Smooth muscle cell (in vitro differentiated cells): Measurements from ENCODE around the gene ACVR1C. TPM values are rescaled to one million over a fixed set of nuclear protein-coding genes. Genes with fewer than 3 reads are reported as not detected.
"Not testable (repeated sequence)": the region's sequence is repeated elsewhere in the genome, so short reads cannot be mapped to it uniquely, and the experiment has no call there.

Experiments
- DNase-seq: peaks from one replicate; lab custom pipeline; 2025; ENCODE audit not compliant: unreplicated experiment; lab: John Stamatoyannopoulos, UW
- H2AFZ ChIP-seq: fragments of 200-600 bp; sonication (generic); 2 replicates; pipeline ENCODE4 v1.6.0; 2016; ENCODE audit warnings: antibody characterized with exemption, low read depth, mild to moderate bottlenecking
- H3F3A ChIP-seq: fragments of 200-600 bp; sonication (generic); 2 replicates; pipeline ENCODE4 v1.6.0; 2017; ENCODE audit warnings: antibody characterized with exemption, low read depth
- H3K27ac ChIP-seq: fragments of 200-600 bp; sonication (generic); 2 replicates; pipeline ENCODE4 v1.5.1; 2016; ENCODE audit warnings: low read depth, mild to moderate bottlenecking
- H3K27me3 ChIP-seq: fragments of 200-600 bp; sonication (generic); 2 replicates; pipeline ENCODE4 v1.6.1; 2016; ENCODE audit warnings: low read depth, mild to moderate bottlenecking
- H3K36me3 ChIP-seq: fragments of 200-600 bp; sonication (generic); 2 replicates; pipeline ENCODE4 v1.5.1; 2016; ENCODE audit warnings: low read depth
- H3K4me1 ChIP-seq: fragments of 200-600 bp; sonication (generic); 2 replicates; pipeline ENCODE4 v1.5.1; 2016; ENCODE audit warnings: low read depth
- H3K4me2 ChIP-seq: fragments of 200-600 bp; sonication (generic); 2 replicates; pipeline ENCODE4 v1.6.0; 2016; ENCODE audit warnings: mild to moderate bottlenecking
- H3K4me3 ChIP-seq: fragments of 200-600 bp; sonication (generic); 2 replicates; pipeline ENCODE4 v1.5.1; 2016; ENCODE audit warnings: mild to moderate bottlenecking
- H3K79me2 ChIP-seq: fragments of 200-600 bp; sonication (generic); 2 replicates; pipeline ENCODE4 v1.6.0; 2016; ENCODE audit warnings: low read depth, mild to moderate bottlenecking
- H3K9ac ChIP-seq: fragments of 200-600 bp; sonication (generic); 2 replicates; pipeline ENCODE4 v1.6.0; 2016; ENCODE audit warnings: low read depth
- H3K9me3 ChIP-seq: fragments of 200-600 bp; sonication (generic); replicated peaks from 2 replicates; pipeline ENCODE4 v1.5.1; 2016; ENCODE audit warnings: low read depth
- H4K20me1 ChIP-seq: fragments of 200-600 bp; sonication (generic); 2 replicates; pipeline ENCODE4 v1.6.0; 2016; ENCODE audit warnings: low read depth
- CTCF ChIP-seq: fragments of 200-600 bp; sonication (generic); IDR thresholded peaks from 2 replicates; pipeline ENCODE4 v1.5.1; 2017; ENCODE audit warnings: borderline replicate concordance, mild to moderate bottlenecking, antibody characterized with exemption; ENCODE audit not compliant: insufficient read depth, poor library complexity, severe bottlenecking
- WGBS: methylation state at CpG from one replicate; pipeline ENCODE4 v1.1.7; 2016; ENCODE audit warnings: low lambda C conversion rate; 5-methylcytosine and 5-hydroxymethylcytosine counted together
- polyA plus RNA-seq: library from polyadenylated mRNA; unstranded; fragments of >200 nt; fragmentation: Nextera tagmentation; extraction: Ambion mirVana; gene quantifications from 2 replicates; pipeline ENCODE4 v1.2.1, GENCODE V29; 2016
- total RNA-seq: library from RNA; depleted of rRNA; stranded (reverse); fragments of >200 nt; gene quantifications from 2 replicates; pipeline ENCODE4 v1.2.3, GENCODE V29; 2014

Gene ACVR1C
- total and polyA plus RNA-seq, 2 experiments from 2014 or later: 0.36 TPM; not detected in 1

GRCh38 chr2:157526070-157526469 lies 102.6 kb downstream of the ACVR1C start:
- Histone ChIP-seq H3K9ac (no peak overlapping the region), H3F3A (no peaks in the 10 kb centered on the region), H3K36me3 (no peaks in the 10 kb centered on the region), H3K27me3 (peaks cover 7% of the 10 kb centered on the region), H3K4me2 (no peak overlapping the region), H2AFZ (no peak overlapping the region), H3K79me2 (no peaks in the 10 kb centered on the region), H3K4me1 (no peaks in the 10 kb centered on the region), H3K27ac (no peak overlapping the region), H4K20me1 (no peaks in the 10 kb centered on the region), H3K9me3 (no peaks in the 10 kb centered on the region), H3K4me3 (no peak overlapping the region)
- no peak for TF ChIP-seq CTCF
- DNase-seq: no peak
- WGBS: 93% methylated on average over 2 of the region's 2 CpGs

- Histone ChIP-seq H3K9me3 (no peaks in the 10 kb centered on the region), H3K4me3 (no peak overlapping the region), H2AFZ (no peak overlapping the region), H3K4me1 (no peaks in the 10 kb centered on the region), H3F3A (no peaks in the 10 kb centered on the region), H3K27me3 (peaks cover 7% of the 10 kb centered on the region), H3K4me2 (no peak overlapping the region), H4K20me1 (no peaks in the 10 kb centered on the region), H3K79me2 (no peaks in the 10 kb centered on the region), H3K36me3 (no peaks in the 10 kb centered on the region), H3K27ac (no peak overlapping the region), H3K9ac (no peak overlapping the region)
- no peak for DNase-seq
- 90% methylated on average over 4 of the region's 4 CpGs for WGBS
- TF ChIP-seq CTCF: no peak
Measured at GRCh38 chr2:157523270-157524247, 105.1 kb downstream of the ACVR1C start.

- H3K79me2 ChIP-seq, H3K27me3 ChIP-seq, H3K4me2 ChIP-seq, H3K9me3 ChIP-seq, H3F3A ChIP-seq, H3K9ac ChIP-seq, DNase-seq, H4K20me1 ChIP-seq, H3K36me3 ChIP-seq, H3K4me3 ChIP-seq, H2AFZ ChIP-seq, H3K27ac ChIP-seq, H3K4me1 ChIP-seq: not testable (repeated sequence)
- 74% methylated on average over 15 of the region's 15 CpGs for WGBS
Measured at GRCh38 chr2:157514966-157515365, 113.7 kb downstream of the ACVR1C start.

- no peak overlapping the region for H3K27ac ChIP-seq
- H3K9me3 ChIP-seq: no peaks in the 10 kb centered on the region
- H3K4me3 ChIP-seq: no peak overlapping the region
- H3K4me2 ChIP-seq: no peak overlapping the region
- H4K20me1 ChIP-seq: no peaks in the 10 kb centered on the region
- TF ChIP-seq CTCF: no peak
- H3K4me1 ChIP-seq: no peaks in the 10 kb centered on the region
- H3F3A ChIP-seq: no peaks in the 10 kb centered on the region
- no peak for DNase-seq
- no peaks in the 10 kb centered on the region for H3K27me3 ChIP-seq
- 78% methylated on average over 2 of the region's 2 CpGs for WGBS
- H3K9ac ChIP-seq: no peak overlapping the region
- H3K79me2 ChIP-seq: no peaks in the 10 kb centered on the region
- no peaks in the 10 kb centered on the region for H3K36me3 ChIP-seq
- H2AFZ ChIP-seq: no peak overlapping the region
Measured at GRCh38 chr2:157509744-157510143, 118.9 kb downstream of the ACVR1C start.
